Heart left ventricle (tissue), 13 donors: ENCODE measurements around the gene MGLL.

Experiments
- CTCF ChIP-seq, 12 donors: fragments of 200-600 bp; sonication (generic) in 4 of 12; IDR thresholded peaks; one replicate each; pipeline versions ENCODE4 v1.5.0 to v1.8.0; 2018 to 2022; ENCODE audit warnings: antibody characterized with exemption in 12 of 12, mild to moderate bottlenecking in 5 of 12
- POLR2A ChIP-seq, 2 donors: fragments of 450-650 bp; IDR thresholded peaks; one replicate each; pipeline ENCODE4 v1.6.1; 2017; ENCODE audit warnings: antibody characterized with exemption in 2 of 2, mild to moderate bottlenecking in 2 of 2, moderate library complexity in 2 of 2
- donor health status: ischemic (EF 13 %, LVEDD 7.1; RV severe dilation, severe dysfunction).
- donor health status: DM: no; HTN: yes; CAD: no.
- donor health status: DM: no; HTN: no; CAD: no.
- donor health status: ischemic (EF 25% LVEDD 6.9; RV normal size, moderate dysfunction).
- donor health status: ischemic (EF 25% LVEDD 5.7; RV mildly dilated, moderate dysfunction).
- donor health status: ischemic (EF 35%, LVEDD 5.7; RV mildly dilated, moderate dysfunction).
- donor health status: nonischemic (EF 11% LVEDD 7.7; RV severe dilation, severe dysfunction).
- donor health status: DM: yes; HTN: yes; CAD: no.
- donor health status: PGD.
- donor health status: ischemic (EF 29% LVEDD 5.4; RV normal size, mild dysfunction).
- donor health status: nonischemic (EF 23%, LVEDD 6.1; RV moderate dilation, normal function).

GRCh38 chr3:127688416-127689265 lies 133.7 kb downstream of the MGLL start:
- no peak for TF ChIP-seq CTCF (IDR thresholded peaks at IDR 0.05)
- TF ChIP-seq POLR2A (IDR thresholded peaks at IDR 0.05): no peak
